Ishikawa (cell line): Measurements from ENCODE around the gene SVEP1.

ENCODE experiments used
- CEBPB ChIP-seq: IDR thresholded peaks from 2 replicates; pipeline ENCODE4 v1.6.1; 2012
- CREB1 ChIP-seq: IDR thresholded peaks from 2 replicates; pipeline ENCODE4 v1.6.1; 2012; ENCODE audit warnings: low read depth
- EGR1 ChIP-seq: IDR thresholded peaks from 2 replicates; pipeline ENCODE4 v1.6.1; 2012
- EP300 ChIP-seq: IDR thresholded peaks from 2 replicates; pipeline ENCODE4 v1.6.1; 2012; ENCODE audit warnings: borderline replicate concordance
- FOXM1 ChIP-seq: IDR thresholded peaks from 2 replicates; pipeline ENCODE4 v1.6.1; 2012; ENCODE audit warnings: low read depth, borderline replicate concordance
- NFIC ChIP-seq: IDR thresholded peaks from 2 replicates; pipeline ENCODE4 v1.6.1; 2012
- RAD21 ChIP-seq: IDR thresholded peaks from 2 replicates; pipeline ENCODE4 v1.6.1; 2012; ENCODE audit warnings: low read depth
- TAF1 ChIP-seq: IDR thresholded peaks from 2 replicates; pipeline ENCODE4 v1.6.1; 2012; ENCODE audit warnings: low read depth, mild to moderate bottlenecking
- TCF12 ChIP-seq: IDR thresholded peaks from 2 replicates; pipeline ENCODE4 v1.6.1; 2012; ENCODE audit warnings: low read depth
- TEAD4 ChIP-seq: IDR thresholded peaks from 2 replicates; pipeline ENCODE4 v1.6.1; 2012
- USF1 ChIP-seq: IDR thresholded peaks from 2 replicates; pipeline ENCODE4 v1.6.1; 2012
- YY1 ChIP-seq: IDR thresholded peaks from 2 replicates; pipeline ENCODE4 v1.6.1; 2012; ENCODE audit warnings: low read depth
- ZBTB7A ChIP-seq: IDR thresholded peaks from 2 replicates; pipeline ENCODE4 v1.6.1; 2012; ENCODE audit warnings: low read depth
- TF ChIP-seq, protein P1 (sequence below): IDR thresholded peaks from 2 replicates; pipeline ENCODE4 v1.6.1; 2012
- TF ChIP-seq, protein P2 (sequence below): IDR thresholded peaks from 2 replicates; pipeline ENCODE4 v1.6.1; 2012; ENCODE audit warnings: low read depth, mild to moderate bottlenecking

SVEP1 gene

DNA sequence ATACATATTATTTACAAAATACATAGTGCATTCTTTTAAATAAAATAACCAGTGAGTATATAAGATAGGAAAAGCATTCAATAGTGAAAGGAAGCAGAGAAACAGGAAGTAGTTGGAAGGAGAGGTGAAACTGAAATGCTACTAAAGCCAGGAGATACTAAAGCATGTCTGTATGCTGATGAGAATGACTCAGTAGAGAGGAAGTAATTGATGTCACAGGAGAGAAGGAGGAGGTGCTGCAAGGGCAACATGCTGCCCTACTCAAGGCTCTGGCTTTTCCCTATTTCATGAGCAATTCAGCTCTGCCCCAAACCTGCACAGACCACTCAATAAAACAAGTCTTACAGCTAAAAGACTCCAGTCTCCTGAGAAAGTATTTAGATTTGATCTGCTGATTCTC, 133.4 kb downstream of the SVEP1 start:
- TF ChIP-seq NFIC = no peak
- TF ChIP-seq TAF1 = no peak
- no peak for TF ChIP-seq YY1
- TF ChIP-seq, protein P1, sequence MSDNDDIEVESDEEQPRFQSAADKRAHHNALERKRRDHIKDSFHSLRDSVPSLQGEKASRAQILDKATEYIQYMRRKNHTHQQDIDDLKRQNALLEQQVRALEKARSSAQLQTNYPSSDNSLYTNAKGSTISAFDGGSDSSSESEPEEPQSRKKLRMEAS = no peak
- TF ChIP-seq RAD21 = no peak
- TF ChIP-seq, protein P2, sequence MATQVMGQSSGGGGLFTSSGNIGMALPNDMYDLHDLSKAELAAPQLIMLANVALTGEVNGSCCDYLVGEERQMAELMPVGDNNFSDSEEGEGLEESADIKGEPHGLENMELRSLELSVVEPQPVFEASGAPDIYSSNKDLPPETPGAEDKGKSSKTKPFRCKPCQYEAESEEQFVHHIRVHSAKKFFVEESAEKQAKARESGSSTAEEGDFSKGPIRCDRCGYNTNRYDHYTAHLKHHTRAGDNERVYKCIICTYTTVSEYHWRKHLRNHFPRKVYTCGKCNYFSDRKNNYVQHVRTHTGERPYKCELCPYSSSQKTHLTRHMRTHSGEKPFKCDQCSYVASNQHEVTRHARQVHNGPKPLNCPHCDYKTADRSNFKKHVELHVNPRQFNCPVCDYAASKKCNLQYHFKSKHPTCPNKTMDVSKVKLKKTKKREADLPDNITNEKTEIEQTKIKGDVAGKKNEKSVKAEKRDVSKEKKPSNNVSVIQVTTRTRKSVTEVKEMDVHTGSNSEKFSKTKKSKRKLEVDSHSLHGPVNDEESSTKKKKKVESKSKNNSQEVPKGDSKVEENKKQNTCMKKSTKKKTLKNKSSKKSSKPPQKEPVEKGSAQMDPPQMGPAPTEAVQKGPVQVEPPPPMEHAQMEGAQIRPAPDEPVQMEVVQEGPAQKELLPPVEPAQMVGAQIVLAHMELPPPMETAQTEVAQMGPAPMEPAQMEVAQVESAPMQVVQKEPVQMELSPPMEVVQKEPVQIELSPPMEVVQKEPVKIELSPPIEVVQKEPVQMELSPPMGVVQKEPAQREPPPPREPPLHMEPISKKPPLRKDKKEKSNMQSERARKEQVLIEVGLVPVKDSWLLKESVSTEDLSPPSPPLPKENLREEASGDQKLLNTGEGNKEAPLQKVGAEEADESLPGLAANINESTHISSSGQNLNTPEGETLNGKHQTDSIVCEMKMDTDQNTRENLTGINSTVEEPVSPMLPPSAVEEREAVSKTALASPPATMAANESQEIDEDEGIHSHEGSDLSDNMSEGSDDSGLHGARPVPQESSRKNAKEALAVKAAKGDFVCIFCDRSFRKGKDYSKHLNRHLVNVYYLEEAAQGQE = no peak
- no peak for TF ChIP-seq ZBTB7A
- no peak for TF ChIP-seq EGR1
- no peak for TF ChIP-seq FOXM1
- no peak for TF ChIP-seq CREB1
- TF ChIP-seq TCF12 = no peak
- TF ChIP-seq CEBPB = no peak
- TF ChIP-seq USF1 = no peak
- no peak for TF ChIP-seq TEAD4
- TF ChIP-seq EP300 = no peak

DNA sequence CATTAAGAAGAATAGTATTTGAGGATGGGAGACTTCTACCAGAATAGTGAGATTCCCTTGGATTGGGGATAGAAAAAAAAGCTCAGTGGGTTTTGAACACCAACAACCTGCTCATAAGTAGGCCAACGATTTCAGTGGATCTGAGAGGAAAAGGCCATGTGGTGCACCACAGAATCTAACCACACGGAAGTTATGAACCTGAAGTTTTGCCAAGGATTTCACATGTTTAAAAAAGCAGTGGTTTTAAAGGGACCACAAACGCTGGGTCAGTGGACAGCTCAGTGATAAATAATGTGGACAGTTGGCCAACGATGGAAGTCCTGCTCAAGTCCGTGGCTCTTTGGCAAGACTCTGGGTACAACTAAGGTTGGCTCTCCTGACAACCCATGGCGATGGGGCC, 134.6 kb downstream of the SVEP1 start:
- TF ChIP-seq CEBPB (no peak), CREB1 (no peak), NFIC (no peak), TEAD4 (no peak), USF1 (no peak), ZBTB7A (no peak), TCF12 (no peak), RAD21 (no peak), YY1 (no peak), FOXM1 (no peak)
- TF ChIP-seq, protein P1 = no peak

DNA sequence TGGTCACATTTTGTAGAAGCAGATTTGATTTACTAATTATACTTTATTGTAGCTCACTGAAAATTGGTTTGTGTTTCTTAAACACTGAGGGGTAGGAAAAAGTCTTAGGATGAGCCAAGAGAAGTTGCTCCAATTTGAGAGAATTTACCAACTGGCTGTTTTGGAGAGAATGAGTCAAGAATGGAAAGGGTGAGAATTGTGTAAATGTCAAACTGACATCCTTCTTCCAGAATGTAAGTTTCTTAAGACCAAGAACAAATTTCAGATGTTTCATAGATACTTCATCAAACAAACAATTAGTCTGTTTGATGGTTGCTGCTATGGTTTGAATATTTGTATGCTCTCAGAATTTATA, 135.7 kb downstream of the SVEP1 start:
- TF ChIP-seq TEAD4 (no peak), YY1 (no peak), ZBTB7A (no peak)

DNA sequence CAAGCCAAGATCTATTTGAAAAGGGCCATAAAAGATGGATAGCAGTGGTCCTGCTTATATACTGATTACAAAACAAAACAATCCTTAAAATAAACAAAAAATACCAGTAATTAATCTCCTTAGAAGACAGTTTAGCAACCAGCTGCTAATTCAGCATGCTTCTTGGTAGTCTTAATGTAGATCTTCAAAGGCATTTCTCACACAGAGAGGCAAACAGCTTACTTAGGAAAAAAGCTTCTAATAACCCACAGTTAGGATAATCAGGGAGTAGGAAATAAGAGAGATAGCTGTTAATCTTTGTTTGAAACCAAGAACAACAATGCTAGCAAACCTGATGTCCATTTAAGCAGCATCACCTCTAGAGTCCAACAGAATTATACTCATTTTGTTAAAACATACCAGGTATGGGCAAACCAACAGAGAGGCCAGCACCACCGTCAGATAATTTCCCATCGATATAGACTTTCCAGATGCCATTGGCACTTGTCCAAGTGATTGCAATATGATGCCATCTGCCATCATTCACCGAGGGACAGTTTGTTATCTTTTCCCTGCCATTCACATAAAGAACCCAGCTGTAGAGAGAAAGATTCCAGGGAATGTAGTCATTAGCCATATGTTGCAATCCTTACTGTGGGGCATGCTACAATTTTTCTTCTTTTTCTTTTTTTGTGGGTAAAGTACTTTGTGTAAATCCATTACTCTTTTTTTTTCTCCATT, 136.2 kb downstream of the SVEP1 start:
- TF ChIP-seq TCF12 (no peak), CEBPB (no peak), CREB1 (no peak), EP300 (no peak), YY1 (no peak), TAF1 (no peak), FOXM1 (no peak), TEAD4 (no peak), EGR1 (no peak), ZBTB7A (no peak), RAD21 (no peak), USF1 (no peak), NFIC (no peak)
- TF ChIP-seq, protein P2 = no peak
- TF ChIP-seq, protein P1 = no peak

DNA sequence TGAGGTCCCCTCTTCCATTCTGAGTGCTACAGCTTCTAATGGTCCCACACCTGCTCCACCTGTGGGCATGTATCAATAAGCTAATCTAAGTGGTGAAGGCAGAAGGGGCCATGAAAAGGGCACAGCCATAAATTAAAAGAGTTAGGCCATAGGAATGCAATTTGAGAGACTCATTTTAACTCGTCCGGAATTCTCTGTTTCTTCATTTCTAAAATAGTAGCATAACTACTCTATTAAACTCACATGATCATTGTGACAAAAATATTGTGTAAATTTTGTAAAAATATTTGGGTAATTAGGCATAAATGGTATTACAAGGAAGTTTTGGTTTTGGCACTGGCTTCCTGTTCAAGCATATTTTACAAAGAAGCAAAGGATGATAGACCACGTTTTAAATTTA, 138.7 kb downstream of the SVEP1 start:
- no peak for TF ChIP-seq EGR1
- TF ChIP-seq TCF12 = no peak
- TF ChIP-seq RAD21 = no peak
- TF ChIP-seq, protein P1 = no peak
- TF ChIP-seq YY1 = no peak
- no peak for TF ChIP-seq USF1
